Endothelial cell of umbilical vein (primary cell): Measurements from ENCODE around the gene SDC4. TPM values are rescaled to one million over a fixed set of nuclear protein-coding genes. Genes with fewer than 3 reads are reported as not detected.

Source experiments
- BruUV-seq: library from RNA; stranded (reverse); fragments of 400-500 nt; replicated peaks from 2 replicates; lab custom pipeline; 2021; lab: Mats Ljungman, UMichigan
- CTCF ChIA-PET: fragments of 300-600, 350-600 bp; sonication (Branson Sonifier 250); formaldehyde crosslinking; loops from one replicate; lab custom pipeline; 2021; ENCODE audit warnings: antibody characterized with exemption, inconsistent platforms; lab: Charles Lee
- POLR2A ChIA-PET: fragments of 300-600, 350-600 bp; sonication (Branson Sonifier 250); formaldehyde crosslinking; loops from one replicate; lab custom pipeline; 2021; ENCODE audit warnings: antibody characterized with exemption, inconsistent platforms; lab: Charles Lee
- DNase-seq: peaks from one replicate; pipeline ENCODE4 v3.0.0-alpha.2; 2011; ENCODE audit warnings: low read depth, low spot score
- FAIRE-seq: peaks from 2 replicates; lab custom pipeline; 2011; peaks lifted over from hg19 to GRCh38; lab: Jason Lieb, UNC
- H2AFZ ChIP-seq: 2 replicates; pipeline ENCODE4 v1.6.0; 2012; ENCODE audit warnings: low read depth, low read length, control low read depth, inconsistent platforms
- H3K27ac ChIP-seq: 2 replicates; pipeline ENCODE4 v1.5.1; 2011; ENCODE audit warnings: low read depth, mild to moderate bottlenecking, control low read depth, low read length, moderate library complexity; ENCODE audit not compliant: insufficient read depth
- H3K27me3 ChIP-seq, 2 experiments: 2 replicates each; pipeline versions ENCODE4 v1.6.0 to v1.6.1; 2011; ENCODE audit warnings: low read length in 2 of 2, mixed read lengths in 1 of 2; ENCODE audit not compliant: control insufficient read depth in 2 of 2, insufficient read depth in 2 of 2
- H3K36me3 ChIP-seq, 2 experiments: 2 replicates in 1 of 2; 3 replicates in 1 of 2; pipeline ENCODE4 v1.5.1; 2011; ENCODE audit warnings: low read length in 2 of 2, mild to moderate bottlenecking in 1 of 2, moderate library complexity in 1 of 2; ENCODE audit not compliant: control insufficient read depth in 2 of 2, insufficient read depth in 2 of 2; ENCODE audit errors: extremely low read depth in 1 of 2
- H3K4me1 ChIP-seq: 3 replicates; pipeline ENCODE4 v1.5.1; 2011; ENCODE audit warnings: mild to moderate bottlenecking, low read length; ENCODE audit not compliant: control insufficient read depth, insufficient read depth; ENCODE audit errors: extremely low read depth
- H3K4me2 ChIP-seq: 2 replicates; pipeline ENCODE4 v1.6.1; 2011; ENCODE audit warnings: low read length, control low read depth, mixed read lengths; ENCODE audit not compliant: insufficient read depth
- H3K4me3 ChIP-seq, 3 experiments: fragments of 200-600 bp in 1 of 3; sonication (generic), shearing (Covaris generic) in 1 of 3; replicated peaks in 1 of 3; 2 replicates each; pipeline ENCODE4 v1.5.1; 2011 to 2016; ENCODE audit warnings: control low read depth in 3 of 3, low read length in 3 of 3, mild to moderate bottlenecking in 2 of 3, inconsistent platforms in 1 of 3, low read depth in 1 of 3, moderate library complexity in 1 of 3; ENCODE audit not compliant: insufficient read depth in 1 of 3
- H3K79me2 ChIP-seq: 2 replicates; pipeline ENCODE4 v1.6.0; 2012; ENCODE audit warnings: low read length, inconsistent platforms; ENCODE audit not compliant: control insufficient read depth, insufficient read depth
- H3K9ac ChIP-seq: replicated peaks from 2 replicates; pipeline ENCODE3; 2011; ENCODE audit warnings: low read length, control low read depth; ENCODE audit not compliant: insufficient read depth; ENCODE audit errors: extremely low read depth
- H3K9me1 ChIP-seq: replicated peaks from 3 replicates; pipeline ENCODE4 v1.6.0; 2011; ENCODE audit warnings: mild to moderate bottlenecking, low read length; ENCODE audit not compliant: control insufficient read depth, insufficient read depth; ENCODE audit errors: extremely low read depth
- H3K9me3 ChIP-seq: replicated peaks from 2 replicates; pipeline ENCODE4 v1.5.1; 2012; ENCODE audit warnings: low read length, inconsistent platforms; ENCODE audit not compliant: control insufficient read depth, insufficient read depth
- H4K20me1 ChIP-seq: replicated peaks from 2 replicates; pipeline ENCODE3; 2011; ENCODE audit warnings: mild to moderate bottlenecking, low read length; ENCODE audit not compliant: control insufficient read depth, insufficient read depth; ENCODE audit errors: extremely low read depth
- CTCF ChIP-seq, 2 donors: IDR thresholded peaks; 1 replicate in 1 of 2; 2 replicates in 1 of 2; pipeline ENCODE4 v1.5.1; 2011; ENCODE audit warnings: low read length in 2 of 2, mild to moderate bottlenecking in 2 of 2, moderate library complexity in 2 of 2, control low read depth in 1 of 2, inconsistent platforms in 1 of 2, low read depth in 1 of 2; ENCODE audit not compliant: insufficient read depth in 1 of 2; ENCODE audit errors: extremely low read depth in 1 of 2
- EZH2 ChIP-seq: IDR thresholded peaks from 2 replicates; pipeline ENCODE4 v1.6.1; 2012; ENCODE audit warnings: borderline replicate concordance, low read depth, mild to moderate bottlenecking, moderate library complexity, low read length, inconsistent platforms; ENCODE audit not compliant: severe bottlenecking
- FOS ChIP-seq: IDR thresholded peaks from 2 replicates; pipeline ENCODE4 v1.6.1; 2011; ENCODE audit warnings: mild to moderate bottlenecking, low read length, moderate library complexity, borderline replicate concordance; ENCODE audit not compliant: insufficient read depth
- GATA2 ChIP-seq: IDR thresholded peaks from 2 replicates; pipeline ENCODE4 v1.7.0; 2011; ENCODE audit warnings: low read depth, mild to moderate bottlenecking, moderate library complexity, mixed read lengths, low read length; ENCODE audit not compliant: insufficient read length, insufficient read depth
- JUN ChIP-seq: IDR thresholded peaks from 2 replicates; pipeline ENCODE4 v1.6.1; 2011; ENCODE audit warnings: borderline replicate concordance, low read depth; ENCODE audit not compliant: insufficient read length, insufficient read depth
- MYC ChIP-seq: IDR thresholded peaks from one replicate; pipeline ENCODE4 v1.6.1; 2011; ENCODE audit warnings: mild to moderate bottlenecking, low read depth, low read length
- POLR2A ChIP-seq: IDR thresholded peaks from 2 replicates; pipeline ENCODE4 v1.6.1; 2012; ENCODE audit warnings: low read depth, mild to moderate bottlenecking, control low read depth, low read length
- POLR2AphosphoS5 ChIP-seq: IDR thresholded peaks from 2 replicates; pipeline ENCODE4 v1.6.1; 2012; ENCODE audit warnings: low read depth, mild to moderate bottlenecking, control low read depth, low read length, moderate library complexity; ENCODE audit not compliant: insufficient read depth
- dilution Hi-C: fragments of 300-500 bp; cut with MboI; formaldehyde crosslinking; loops from one replicate; pipeline ENCODE4 v1.15.0; 2019; ENCODE audit warnings: low sequenced_read_pairs; ENCODE audit not compliant: extremely low pct_ligation_motif_present
- intact Hi-C: fragments of 100-400 bp; cut with micrococcal nuclease; formaldehyde crosslinking; loops from one replicate; pipeline ENCODE4 v1.10.0; 2022
- polyA plus RNA-seq, 4 experiments: library from polyadenylated mRNA; depleted of rRNA in 3 of 4; stranded (reverse) in 3 of 4; unstranded in 1 of 4; fragments of >200 nt; gene quantifications; 2 replicates each; pipeline versions ENCODE4 v1.2.1 to v1.2.3, GENCODE V29; 2011 to 2012; ENCODE audit warnings: missing spikeins in 1 of 4
- total RNA-seq: library from RNA; stranded (reverse); gene quantifications from 2 replicates; pipeline ENCODE4 v1.2.3, GENCODE V29; 2021
- TF ChIP-seq, protein P1 (sequence below): IDR thresholded peaks from 2 replicates; pipeline ENCODE4 v1.6.1; 2011; ENCODE audit not compliant: insufficient read depth, insufficient read length

Gene SDC4
- total and polyA plus RNA-seq, 2 donors (not counting 3 experiments of a cell fraction or from before 2014, with no cell fraction given) = 26.3 to 32.0 TPM

- Histone ChIP-seq H3K9me3 (no peaks in the 10 kb centered on the region), H3K4me1 (peaks cover 37% of the 10 kb centered on the region), H3K27me3 (no peaks in the 10 kb centered on the region), H2AFZ (peak overlapping the region; percentile 78), H3K79me2 (peaks cover 1% of the 10 kb centered on the region), H3K9ac (peak overlapping the region; percentile 70), H3K36me3 (no peaks in the 10 kb centered on the region), H3K4me2 (peak overlapping the region; percentile 28), H3K4me3 (peak overlapping the region in 1 of 3 experiments; percentile 20), H3K27ac (peak overlapping the region; percentile 91), H4K20me1 (no peaks in the 10 kb centered on the region), H3K9me1 (no peaks in the 10 kb centered on the region)
- DNase-seq (peak; percentile 89), FAIRE-seq (peak; percentile 95)
- no TSS peak for BruUV-seq
- intact Hi-C loops (loop anchor here (1.0 kb wide), 3 partner anchors 10 to 39 kb away; partner anchors contain the start of gene SDC4), dilution Hi-C loops (no loop called here)
- ChIA-PET POLR2A (interaction anchor here (1.7 to 5.6 kb wide), 2 partner anchors 10 to 12 kb away, joined by 12 to 52 read pairs; partner anchors contain the start of gene SDC4), CTCF (interaction anchor here (0.7 to 8.3 kb wide), 13 partner anchors 9 to 413 kb away, joined by 3 to 111 read pairs (median 7); partner anchors contain the start of gene SDC4)
- peak; percentile 45 for TF ChIP-seq GATA2
- TF ChIP-seq JUN = peak; percentile 42
- TF ChIP-seq FOS = no peak
- no peak for TF ChIP-seq MYC
- no peak for TF ChIP-seq CTCF (IDR thresholded peaks at IDR 0.05; ENCODE audit: extremely low read depth in 1 of 2, insufficient read depth in 1 of 2, low read depth in 1 of 2, low read length in 2 of 2)
- TF ChIP-seq, protein P1, sequence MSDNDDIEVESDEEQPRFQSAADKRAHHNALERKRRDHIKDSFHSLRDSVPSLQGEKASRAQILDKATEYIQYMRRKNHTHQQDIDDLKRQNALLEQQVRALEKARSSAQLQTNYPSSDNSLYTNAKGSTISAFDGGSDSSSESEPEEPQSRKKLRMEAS = peak; percentile 87
- no peak for TF ChIP-seq POLR2A
- no peak for TF ChIP-seq EZH2
- no peak for TF ChIP-seq POLR2AphosphoS5
Measured at GRCh38 chr20:45358282-45359068, 10.3 kb upstream of the SDC4 start.
